Sigmoid colon (tissue), 4 donors: ENCODE data around the gene DHRS2.

ENCODE experiments used
- EP300 ChIP-seq, 4 donors: sonication (generic); formaldehyde crosslinking; IDR thresholded peaks; one replicate each; pipeline ENCODE4 v1.6.1; 2017; ENCODE audit warnings: antibody characterized with exemption in 4 of 4
- POLR2A ChIP-seq, 2 donors: fragments of 450-650 bp; IDR thresholded peaks; one replicate each; pipeline ENCODE4 v1.6.1; 2016; ENCODE audit warnings: antibody characterized with exemption in 2 of 2, mild to moderate bottlenecking in 2 of 2, moderate library complexity in 2 of 2
- POLR2AphosphoS5 ChIP-seq, 4 donors: sonication (generic); formaldehyde crosslinking; IDR thresholded peaks; one replicate each; pipeline ENCODE4 v1.6.1; 2017; ENCODE audit warnings: antibody characterized with exemption in 4 of 4
- TF ChIP-seq, protein P1 (sequence below), 4 experiments: fragments of 450-650 bp in 3 of 4; fragments of 200-600 bp in 1 of 4; IDR thresholded peaks; one replicate each; pipeline ENCODE4 v1.5.1; 2016 to 2019; ENCODE audit warnings: antibody characterized with exemption in 4 of 4, mild to moderate bottlenecking in 3 of 4, moderate library complexity in 2 of 4

DNA sequence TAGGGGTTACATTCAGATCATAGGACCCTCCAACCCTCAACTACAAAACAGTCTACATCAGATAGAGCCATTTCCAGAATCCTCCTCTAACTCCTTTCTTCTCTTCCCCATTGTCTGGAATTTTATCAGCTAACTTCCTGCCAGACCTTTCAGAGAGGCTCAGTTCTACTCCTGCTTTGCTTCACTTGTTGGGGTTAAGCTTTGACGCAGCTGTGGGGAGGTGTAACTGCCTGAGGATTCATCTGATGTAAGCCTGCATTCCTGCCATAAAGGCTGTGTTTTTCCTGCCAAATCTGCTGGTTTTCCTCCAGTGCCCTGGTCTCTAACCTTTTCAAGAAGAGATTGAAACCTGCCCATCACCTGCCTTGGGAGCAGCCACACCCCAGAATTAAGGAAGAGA, 16.9 kb downstream of the DHRS2 start:
- TF ChIP-seq, protein P1, sequence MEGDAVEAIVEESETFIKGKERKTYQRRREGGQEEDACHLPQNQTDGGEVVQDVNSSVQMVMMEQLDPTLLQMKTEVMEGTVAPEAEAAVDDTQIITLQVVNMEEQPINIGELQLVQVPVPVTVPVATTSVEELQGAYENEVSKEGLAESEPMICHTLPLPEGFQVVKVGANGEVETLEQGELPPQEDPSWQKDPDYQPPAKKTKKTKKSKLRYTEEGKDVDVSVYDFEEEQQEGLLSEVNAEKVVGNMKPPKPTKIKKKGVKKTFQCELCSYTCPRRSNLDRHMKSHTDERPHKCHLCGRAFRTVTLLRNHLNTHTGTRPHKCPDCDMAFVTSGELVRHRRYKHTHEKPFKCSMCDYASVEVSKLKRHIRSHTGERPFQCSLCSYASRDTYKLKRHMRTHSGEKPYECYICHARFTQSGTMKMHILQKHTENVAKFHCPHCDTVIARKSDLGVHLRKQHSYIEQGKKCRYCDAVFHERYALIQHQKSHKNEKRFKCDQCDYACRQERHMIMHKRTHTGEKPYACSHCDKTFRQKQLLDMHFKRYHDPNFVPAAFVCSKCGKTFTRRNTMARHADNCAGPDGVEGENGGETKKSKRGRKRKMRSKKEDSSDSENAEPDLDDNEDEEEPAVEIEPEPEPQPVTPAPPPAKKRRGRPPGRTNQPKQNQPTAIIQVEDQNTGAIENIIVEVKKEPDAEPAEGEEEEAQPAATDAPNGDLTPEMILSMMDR (IDR thresholded peaks at IDR 0.05), result no peak
- no peak for TF ChIP-seq POLR2A (IDR thresholded peaks at IDR 0.05)
- TF ChIP-seq POLR2AphosphoS5 (IDR thresholded peaks at IDR 0.05), result no peak
- no peak for TF ChIP-seq EP300 (IDR thresholded peaks at IDR 0.05)
